Measurements from ENCODE around the gene FGGY.
A peak's percentile ranks its signal among the peaks of the same experiment; 100 is the strongest.

FGGY gene

GRCh38 chr1:59499273-59499942 lies 202.5 kb downstream of the FGGY start:
- DNase-seq (ENCODE audit: low spot score): peak; percentile 37
- no peak overlapping the region for H3K27ac ChIP-seq
- ChIA-PET CTCF (interaction anchor here (0.7 kb wide), 2 partner anchors 175 to 1837 kb away, joined by 3 read pairs; no protein-coding TSS in a partner anchor), POLR2A (ENCODE audit: low non-redundant PET) (no interaction called here)
- TF ChIP-seq, protein P1, sequence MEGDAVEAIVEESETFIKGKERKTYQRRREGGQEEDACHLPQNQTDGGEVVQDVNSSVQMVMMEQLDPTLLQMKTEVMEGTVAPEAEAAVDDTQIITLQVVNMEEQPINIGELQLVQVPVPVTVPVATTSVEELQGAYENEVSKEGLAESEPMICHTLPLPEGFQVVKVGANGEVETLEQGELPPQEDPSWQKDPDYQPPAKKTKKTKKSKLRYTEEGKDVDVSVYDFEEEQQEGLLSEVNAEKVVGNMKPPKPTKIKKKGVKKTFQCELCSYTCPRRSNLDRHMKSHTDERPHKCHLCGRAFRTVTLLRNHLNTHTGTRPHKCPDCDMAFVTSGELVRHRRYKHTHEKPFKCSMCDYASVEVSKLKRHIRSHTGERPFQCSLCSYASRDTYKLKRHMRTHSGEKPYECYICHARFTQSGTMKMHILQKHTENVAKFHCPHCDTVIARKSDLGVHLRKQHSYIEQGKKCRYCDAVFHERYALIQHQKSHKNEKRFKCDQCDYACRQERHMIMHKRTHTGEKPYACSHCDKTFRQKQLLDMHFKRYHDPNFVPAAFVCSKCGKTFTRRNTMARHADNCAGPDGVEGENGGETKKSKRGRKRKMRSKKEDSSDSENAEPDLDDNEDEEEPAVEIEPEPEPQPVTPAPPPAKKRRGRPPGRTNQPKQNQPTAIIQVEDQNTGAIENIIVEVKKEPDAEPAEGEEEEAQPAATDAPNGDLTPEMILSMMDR (conservative IDR thresholded peaks at IDR 0.05; ENCODE audit: low read depth): no peak

GRCh38 chr1:59499943-59500569 lies 203.2 kb downstream of the FGGY start:
- TF ChIP-seq, protein P1 (conservative IDR thresholded peaks at IDR 0.05; ENCODE audit: low read depth): no peak
- ChIA-PET CTCF (interaction anchor here (0.7 kb wide), 2 partner anchors 174 to 1837 kb away, joined by 3 read pairs; no protein-coding TSS in a partner anchor), POLR2A (ENCODE audit: low non-redundant PET) (no interaction called here)
- no peak for DNase-seq (ENCODE audit: low spot score)
- H3K27ac ChIP-seq: no peak overlapping the region

DNA sequence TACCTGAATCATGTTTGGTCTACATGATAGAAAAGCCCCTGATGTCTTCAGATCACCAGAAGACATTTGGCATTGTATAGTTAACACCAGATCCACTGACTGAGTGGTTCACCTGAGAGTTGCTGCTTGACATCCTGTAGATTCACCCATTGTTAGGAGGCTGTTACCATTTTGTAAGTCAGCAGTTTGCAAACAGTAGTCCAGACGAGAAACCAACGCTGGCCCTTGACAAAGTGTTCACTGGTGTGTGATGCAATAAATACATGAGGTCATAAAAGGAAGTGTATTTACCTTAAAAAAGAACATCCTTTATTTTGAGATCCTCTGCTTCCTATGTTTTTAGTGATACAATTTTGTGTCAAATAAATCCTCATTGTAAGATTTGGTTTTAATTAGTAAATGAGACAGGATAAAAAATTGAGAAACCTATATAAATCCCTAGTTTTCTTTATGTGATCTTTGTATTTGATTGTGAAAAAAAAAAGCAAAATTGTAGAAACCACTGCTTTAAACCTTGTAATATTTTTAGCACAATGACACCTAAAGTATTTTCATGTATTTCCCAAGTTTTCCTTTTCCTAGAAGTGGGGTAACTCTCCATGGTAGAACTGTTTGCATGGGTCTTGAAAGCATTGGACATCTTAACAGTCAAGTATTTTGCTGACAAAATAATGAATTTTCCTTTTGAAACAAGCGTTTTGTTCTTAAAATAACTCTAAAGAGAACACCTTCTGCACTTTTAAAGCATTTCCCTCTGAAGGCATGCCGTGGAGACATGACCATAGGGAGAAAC lies 204.3 kb downstream of the FGGY start:
- ChIA-PET CTCF (no interaction called here), POLR2A (ENCODE audit: low non-redundant PET) (no interaction called here)
- H3K27ac ChIP-seq: no peak overlapping the region
- TF ChIP-seq, protein P1 (conservative IDR thresholded peaks at IDR 0.05; ENCODE audit: low read depth): no peak
- DNase-seq (ENCODE audit: low spot score): no peak

DNA sequence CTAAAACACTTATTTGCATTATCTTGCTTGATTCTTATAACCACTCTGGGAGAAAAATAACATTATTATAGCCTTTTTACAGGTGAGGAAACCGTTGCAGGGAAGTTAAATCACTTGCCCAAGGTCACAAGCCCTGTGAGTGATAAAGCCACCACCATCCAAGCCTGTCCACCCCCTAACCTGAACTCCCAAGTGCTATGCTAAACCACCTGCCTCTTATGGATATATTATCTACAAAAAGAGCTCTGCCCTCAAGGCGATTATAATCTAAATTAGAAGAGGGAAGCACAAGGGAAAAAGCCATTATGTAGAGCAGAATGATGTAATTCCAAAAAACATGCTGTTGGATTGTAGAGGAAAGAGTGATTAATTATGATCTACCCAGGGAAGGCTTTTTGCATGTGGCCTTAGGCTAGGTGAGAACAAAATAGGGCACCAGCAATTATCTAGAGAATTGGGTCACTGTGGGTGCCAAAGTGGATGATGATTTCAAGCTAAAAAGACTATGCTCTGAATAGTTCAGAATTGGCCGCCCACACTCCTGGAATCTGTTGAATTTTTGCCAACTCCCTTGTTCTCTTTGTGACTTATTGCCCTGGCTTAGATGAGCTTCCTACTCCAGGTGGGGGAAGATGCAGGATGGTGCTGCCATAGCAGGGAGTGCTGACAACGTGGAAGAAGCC lies 205.3 kb downstream of the FGGY start:
- CTCF ChIA-PET: interaction anchor here (0.6 kb wide), 1 partner anchor 1752 kb away, joined by 4 read pairs; no protein-coding TSS in a partner anchor
- DNase-seq (ENCODE audit: low spot score): peak; percentile 60
- POLR2A ChIA-PET (ENCODE audit: low non-redundant PET): no interaction called here
- TF ChIP-seq, protein P1 (conservative IDR thresholded peaks at IDR 0.05; ENCODE audit: low read depth): no peak
- H3K27ac ChIP-seq: no peak overlapping the region

- POLR2A ChIA-PET (ENCODE audit: low non-redundant PET): no interaction called here
- no peak overlapping the region for H3K27ac ChIP-seq
- no peak for DNase-seq (ENCODE audit: low spot score)
- TF ChIP-seq, protein P1 (conservative IDR thresholded peaks at IDR 0.05; ENCODE audit: low read depth): no peak
- CTCF ChIA-PET: no interaction called here
These were observed 207.4 kb downstream of the FGGY start for GRCh38 chr1:59504276-59504675.

- H3K27ac ChIP-seq: no peak overlapping the region
- CTCF ChIA-PET: no interaction called here
- POLR2A ChIA-PET (ENCODE audit: low non-redundant PET): no interaction called here
- TF ChIP-seq, protein P1 (conservative IDR thresholded peaks at IDR 0.05; ENCODE audit: low read depth): no peak
- no peak for DNase-seq (ENCODE audit: low spot score)
These were observed 208.7 kb downstream of the FGGY start for GRCh38 chr1:59505596-59506028.
